ENCODE results near the gene PNMA8C.
"Not testable (repeated sequence)": the region's sequence is repeated elsewhere in the genome, so short reads cannot be mapped to it uniquely, and the experiment has no call there.

PNMA8C gene

GRCh38 chr19:46386996-46387712 lies 41.6 kb downstream of the PNMA8C start:
- no peak for DNase-seq

- DNase-seq: no peak
Measured at GRCh38 chr19:46386151-46386550, 42.6 kb downstream of the PNMA8C start.

DNA sequence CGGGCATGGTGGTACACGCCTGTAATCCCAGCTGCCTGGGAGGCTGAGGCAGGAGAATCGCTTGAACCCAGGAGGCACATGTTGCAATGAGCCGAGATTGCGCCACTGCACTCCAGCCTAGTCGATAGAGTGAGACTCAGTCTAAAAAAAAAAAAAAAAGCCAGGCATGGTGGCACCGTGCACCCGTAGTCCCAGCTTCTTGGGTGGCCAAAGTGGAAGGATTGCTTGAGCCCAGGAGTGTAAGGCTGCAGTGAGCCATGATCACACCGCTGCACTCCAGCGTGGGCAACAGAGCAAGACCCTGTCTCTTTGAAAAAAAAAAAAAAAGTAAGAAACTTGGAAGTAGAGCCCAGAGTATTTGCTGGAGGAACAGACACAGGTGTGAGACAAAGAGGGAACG lies 43.1 kb downstream of the PNMA8C start:
- no peak for DNase-seq

- DNase-seq: no peak
Measured at GRCh38 chr19:46384396-46384795, 44.3 kb downstream of the PNMA8C start.

- DNase-seq: no peak
Measured at GRCh38 chr19:46383846-46384245, 44.9 kb downstream of the PNMA8C start.

DNA sequence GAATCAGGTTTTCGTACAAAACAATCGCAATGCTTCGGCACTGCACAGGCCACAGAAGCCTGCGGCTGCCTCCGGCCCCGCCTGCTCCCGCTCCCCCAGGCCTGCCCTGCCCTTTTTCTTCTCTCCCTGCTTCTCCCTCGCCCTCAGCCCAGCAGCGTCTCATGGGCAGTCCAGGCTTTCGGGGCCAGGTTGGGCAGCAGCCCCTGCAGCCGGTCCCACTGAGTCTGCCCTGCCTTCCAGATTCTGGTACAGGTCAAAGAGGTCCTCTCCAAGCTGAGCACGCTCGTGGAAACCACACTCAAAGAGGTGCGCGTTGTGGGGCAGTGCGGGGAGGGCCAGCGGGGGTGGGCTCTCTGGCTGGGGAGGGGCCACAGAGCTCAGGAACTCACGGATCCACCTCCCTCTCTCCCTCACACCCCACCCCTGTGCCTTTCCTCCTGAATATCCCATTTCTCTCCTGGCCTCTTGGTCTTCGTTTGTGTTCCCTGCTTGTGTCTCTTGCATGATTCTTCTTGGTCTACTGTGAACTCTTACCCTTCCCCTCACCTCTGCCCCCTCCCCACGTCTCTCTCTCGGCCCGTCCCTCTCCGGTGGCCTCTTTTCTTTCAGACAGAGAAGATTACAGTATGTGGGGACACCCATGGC lies 45.4 kb downstream of the PNMA8C start:
- no peak for DNase-seq

DNA sequence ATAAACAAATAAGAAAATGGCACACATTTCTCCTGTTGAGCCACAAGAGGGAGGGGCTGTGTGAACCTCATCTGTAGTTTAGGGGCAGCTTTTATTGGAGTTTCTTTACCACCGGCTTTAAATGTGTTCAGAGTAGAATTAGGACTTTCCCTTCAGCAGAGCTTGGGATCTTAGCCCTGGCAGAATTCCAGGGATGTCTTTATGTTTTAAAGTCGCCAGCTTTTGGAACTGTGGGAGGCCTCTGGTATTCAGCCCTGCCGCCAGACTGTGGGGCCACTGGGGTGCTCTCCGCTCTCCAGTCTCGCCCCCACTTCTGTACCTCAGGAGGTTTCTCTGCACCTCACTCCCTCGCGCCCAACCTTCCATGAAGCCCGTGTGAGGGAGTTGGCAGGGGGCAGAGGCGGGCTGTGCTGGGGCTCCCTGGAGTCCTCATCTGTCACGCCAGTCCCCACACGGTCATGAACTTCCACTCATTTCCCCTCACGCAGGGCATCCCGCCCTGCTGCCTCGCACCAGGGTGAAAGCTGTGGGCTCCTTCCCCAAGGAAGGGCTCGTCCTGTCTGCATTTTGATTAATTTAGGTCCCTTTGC lies 46.9 kb downstream of the PNMA8C start:
- no peak for DNase-seq

GRCh38 chr19:46381346-46381745 lies 47.4 kb downstream of the PNMA8C start:
- DNase-seq: no peak

DNA sequence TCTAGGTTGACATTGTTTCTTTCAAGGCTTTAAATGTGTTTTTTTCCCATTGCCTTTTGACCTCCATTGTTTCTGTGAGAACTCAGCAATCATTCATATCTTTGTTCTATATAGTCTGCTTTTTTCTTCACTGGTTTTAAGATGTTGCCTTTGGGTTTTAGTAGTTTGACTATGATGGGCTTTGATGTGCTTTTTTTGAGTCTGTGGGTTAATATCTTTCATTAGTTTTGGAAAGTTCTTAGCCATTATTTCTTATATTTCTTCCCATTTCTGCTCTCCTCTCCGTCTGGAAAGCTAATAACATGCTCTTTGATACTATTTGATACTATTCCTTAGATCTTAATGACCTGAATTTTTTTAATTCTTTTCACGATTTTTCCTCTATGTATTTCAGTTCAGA lies 48.0 kb downstream of the PNMA8C start:
- DNase-seq: no peak

GRCh38 chr19:46378268-46378667 lies 50.5 kb downstream of the PNMA8C start:
- no peak for DNase-seq

DNA sequence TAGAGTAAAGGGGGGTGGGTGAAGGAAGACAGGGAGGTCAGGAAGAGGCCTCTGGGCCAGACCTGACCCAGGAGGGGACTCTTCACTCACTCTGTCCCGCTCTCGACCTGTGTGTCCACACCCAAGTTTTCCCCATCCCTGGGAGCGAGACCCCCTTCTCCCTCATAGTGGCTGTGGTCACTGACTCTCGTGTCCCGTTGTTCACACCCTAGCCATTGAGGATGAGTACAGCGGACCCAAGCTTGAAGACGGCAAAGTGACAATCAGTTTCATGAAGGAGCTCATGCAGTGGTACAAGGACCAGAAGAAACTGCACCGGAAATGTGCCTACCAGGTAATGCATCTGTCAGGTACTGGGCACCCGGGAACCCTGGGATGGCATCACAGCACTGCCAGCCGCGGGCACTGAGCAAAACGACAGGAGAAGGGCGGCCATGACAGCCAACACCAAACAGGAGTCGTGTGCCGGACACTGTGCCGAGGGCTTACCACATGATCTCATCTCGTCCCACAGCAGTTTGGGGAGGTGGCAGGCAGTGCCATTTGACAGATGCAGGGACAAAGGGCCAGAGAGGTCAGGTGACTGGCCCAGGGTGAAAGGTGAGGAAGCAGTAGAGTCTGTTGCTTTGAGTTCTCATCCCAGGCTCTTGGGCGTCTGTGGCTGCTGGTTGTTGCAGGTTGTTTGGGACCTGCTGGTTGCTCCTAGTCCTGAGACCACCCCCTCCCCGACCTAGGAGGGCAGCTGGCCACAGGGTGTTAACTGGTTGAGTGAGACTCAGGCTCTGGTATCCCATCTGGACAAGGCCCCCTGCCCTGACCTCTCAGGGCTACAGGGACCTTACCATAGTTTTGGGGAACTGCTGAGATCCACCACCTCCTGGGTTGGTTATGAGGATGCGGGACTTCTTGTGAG lies 52.2 kb downstream of the PNMA8C start:
- no peak for DNase-seq

DNA sequence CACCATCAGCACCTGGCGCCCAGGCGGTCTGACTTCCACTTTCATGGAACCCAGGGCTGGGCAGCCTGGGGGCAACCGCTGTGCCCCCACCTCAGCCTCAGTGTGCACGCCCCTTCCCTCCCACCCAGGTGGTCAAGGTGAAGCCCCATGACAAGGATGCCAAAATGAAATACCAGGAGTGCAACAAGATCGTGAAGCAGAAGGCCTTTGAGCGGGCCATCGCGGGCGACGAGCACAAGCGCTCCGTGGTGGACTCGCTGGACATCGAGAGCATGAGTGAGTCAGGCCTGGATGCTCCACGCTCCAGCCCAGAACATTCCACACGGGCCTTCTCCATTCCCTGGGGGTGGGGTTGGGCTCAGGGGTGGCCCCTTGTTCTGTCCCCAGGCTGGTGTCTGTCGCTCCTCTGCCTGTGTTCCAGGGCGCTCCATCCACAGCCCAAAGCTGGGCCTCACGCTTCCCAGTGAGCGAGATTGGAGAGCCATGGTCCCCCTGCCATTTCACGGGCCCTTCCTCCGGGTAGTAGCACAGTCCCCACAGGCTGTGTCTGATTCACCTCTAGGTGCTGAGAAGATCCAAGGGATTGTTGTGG lies 53.2 kb downstream of the PNMA8C start:
- DNase-seq: not testable (repeated sequence)
